Posterior cingulate gyrus (tissue), 11 donors: ENCODE measurements around the gene FGL2.
"Not testable (repeated sequence)": the region's sequence is repeated elsewhere in the genome, so short reads cannot be mapped to it uniquely, and the experiment has no call there.

Experiments used
- DNase-seq, 10 donors: peaks; one replicate each; pipeline versions ENCODE4 v3.0.0 to v3.0.0-alpha.2; 2020 to 2021; ENCODE audit warnings: mixed read lengths in 3 of 10
- intact Hi-C: fragments of 100-400 bp; cut with DNase I; formaldehyde crosslinking; loops from one replicate; pipeline ENCODE4 v1.15.1; 2023

FGL2 gene

DNA sequence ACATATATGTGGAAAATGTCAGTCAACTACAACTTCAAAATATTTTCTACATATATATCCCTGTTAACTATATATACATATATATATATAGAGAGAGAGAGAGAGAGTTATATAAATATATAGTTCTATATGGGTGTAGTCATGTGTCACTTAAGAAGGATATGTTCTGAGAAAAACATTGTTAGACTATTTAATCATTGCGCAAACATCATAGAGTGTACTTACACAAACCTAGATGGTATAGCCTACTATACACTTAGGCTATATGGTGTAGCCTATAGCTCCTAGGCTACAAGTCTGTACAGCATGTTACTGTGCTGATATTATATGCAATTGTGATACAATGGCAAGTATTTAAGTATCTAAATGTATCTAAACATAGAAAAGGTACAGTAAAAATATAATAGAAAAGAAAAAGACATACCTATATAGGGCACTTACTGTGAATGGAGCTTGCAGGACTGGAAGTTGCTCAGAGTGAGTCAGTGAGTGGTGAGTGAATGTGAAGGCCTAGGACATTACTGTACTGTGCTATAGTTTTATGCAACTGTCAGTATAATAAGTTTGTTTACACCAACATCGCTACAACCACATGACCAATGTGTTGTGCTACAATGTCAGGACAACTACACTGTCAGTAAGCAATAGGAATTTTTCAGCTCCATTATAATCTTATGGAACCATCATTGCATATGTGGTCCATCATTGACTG is 18.0 kb upstream of the FGL2 start:
- DNase-seq: no peak
- intact Hi-C loops: no loop called here

- DNase-seq: no peak
- intact Hi-C loops: no loop called here
Observed at GRCh38 chr7:77216181-77216845, 16.7 kb upstream of the FGL2 start.

DNA sequence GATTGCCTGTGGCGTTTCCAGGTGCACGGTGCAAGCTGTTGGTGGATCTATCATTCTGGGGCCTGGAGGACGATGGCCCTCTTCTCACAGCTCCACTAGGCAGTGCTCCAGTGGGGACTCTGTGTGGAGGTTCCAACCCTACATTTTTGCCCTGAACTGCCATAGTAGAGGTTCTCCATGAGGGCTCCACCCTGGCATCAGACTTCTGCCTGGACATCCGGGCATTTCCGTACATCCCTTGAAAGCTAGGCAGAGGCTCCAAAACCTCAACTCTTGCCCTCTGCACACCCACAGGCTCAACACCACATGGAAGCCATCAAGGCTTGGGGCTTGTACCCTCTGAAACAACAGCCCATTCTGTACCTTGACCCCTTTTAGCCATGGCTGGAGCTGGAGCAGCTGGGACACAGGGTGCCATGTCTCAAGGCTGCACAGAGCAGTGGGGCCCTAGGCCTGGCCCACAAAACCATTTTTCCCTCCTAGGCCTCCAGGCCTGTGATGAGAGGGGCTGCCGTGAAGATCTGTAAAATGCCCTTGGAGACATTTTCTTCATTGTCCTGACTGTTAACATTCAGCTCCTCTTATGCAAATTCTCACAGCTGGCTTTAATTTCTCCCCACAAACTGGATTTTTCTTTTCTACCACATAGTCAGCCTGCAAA is 10.0 kb upstream of the FGL2 start:
- DNase-seq: no peak
- intact Hi-C loops: no loop called here

GRCh38 chr7:77208416-77208815 is 8.8 kb upstream of the FGL2 start:
- intact Hi-C loops: no loop called here
- no peak for DNase-seq

GRCh38 chr7:77205706-77206105 is 6.1 kb upstream of the FGL2 start:
- intact Hi-C loops: no loop called here
- DNase-seq: no peak

DNA sequence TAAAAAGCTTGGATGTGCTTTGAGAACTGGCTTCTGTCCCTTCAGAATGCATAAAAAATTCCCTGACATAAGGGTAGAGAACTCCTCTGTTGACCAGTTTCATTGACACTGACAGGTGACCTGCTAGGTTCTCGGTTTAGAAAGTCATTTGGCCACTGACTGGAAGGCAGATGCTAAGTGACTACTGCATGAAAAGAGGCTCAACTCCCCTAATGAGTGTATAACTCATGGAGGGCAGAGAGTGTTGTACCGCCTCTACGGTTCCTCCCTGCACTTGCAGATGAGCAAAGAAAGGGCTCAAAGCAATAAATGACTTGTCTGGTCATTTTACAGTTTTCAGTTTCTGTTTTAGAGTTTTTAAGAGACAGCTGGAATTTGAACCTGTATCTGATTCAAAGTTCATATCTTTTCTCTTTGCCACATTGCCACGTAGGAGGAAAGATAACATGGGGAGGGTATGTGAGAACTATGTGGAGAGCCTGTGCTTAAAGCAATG is 2.9 kb upstream of the FGL2 start:
- DNase-seq: no peak
- intact Hi-C loops: no loop called here

DNA sequence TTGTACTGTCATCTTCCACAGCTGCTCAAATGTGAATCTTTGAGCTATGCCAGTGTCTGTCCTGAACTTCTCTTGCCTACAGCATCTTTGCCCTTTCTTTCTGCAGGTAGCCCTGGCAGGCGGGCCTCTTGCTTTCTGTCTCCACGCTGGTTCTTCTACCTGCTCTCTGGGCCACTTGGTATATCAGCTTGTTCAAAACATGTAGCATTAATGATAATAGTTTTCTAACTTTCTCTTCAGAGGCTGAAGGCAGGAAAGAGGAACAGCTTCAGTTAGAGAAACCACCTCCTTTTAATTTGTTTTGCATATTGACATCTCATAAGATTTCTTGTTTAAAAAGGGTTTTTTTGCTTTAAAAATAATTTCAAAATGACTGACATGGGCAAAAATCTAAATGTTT is 923 bp upstream of the FGL2 start:
- DNase-seq: no peak
- intact Hi-C loops: no loop called here

DNA sequence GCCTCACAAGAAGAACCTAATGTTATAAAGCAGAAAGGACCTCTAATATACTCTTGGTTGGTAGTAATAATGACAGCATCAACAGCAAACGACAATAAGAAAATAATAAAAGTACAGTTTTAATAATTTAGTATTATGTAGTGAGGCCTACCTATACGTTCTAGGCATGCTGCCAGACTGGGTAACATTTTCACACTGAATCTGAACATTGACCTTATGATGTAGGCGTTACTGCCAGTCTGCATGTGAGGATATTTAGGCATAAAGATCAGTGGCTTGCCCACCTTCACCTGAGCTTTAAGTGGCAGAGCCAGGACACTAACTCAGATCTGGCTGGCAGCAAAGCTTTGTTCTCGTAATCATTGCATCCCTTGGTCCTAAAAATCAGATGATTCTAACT is 2.5 kb downstream of the FGL2 start:
- no peak for DNase-seq
- intact Hi-C loops: loop anchor here (10.0 kb wide), 1 partner anchor 48 kb away; no protein-coding TSS in a partner anchor

- no peak for DNase-seq
- intact Hi-C loops: no loop called here
Observed at GRCh38 chr7:77188731-77189437, 10.7 kb downstream of the FGL2 start.

DNA sequence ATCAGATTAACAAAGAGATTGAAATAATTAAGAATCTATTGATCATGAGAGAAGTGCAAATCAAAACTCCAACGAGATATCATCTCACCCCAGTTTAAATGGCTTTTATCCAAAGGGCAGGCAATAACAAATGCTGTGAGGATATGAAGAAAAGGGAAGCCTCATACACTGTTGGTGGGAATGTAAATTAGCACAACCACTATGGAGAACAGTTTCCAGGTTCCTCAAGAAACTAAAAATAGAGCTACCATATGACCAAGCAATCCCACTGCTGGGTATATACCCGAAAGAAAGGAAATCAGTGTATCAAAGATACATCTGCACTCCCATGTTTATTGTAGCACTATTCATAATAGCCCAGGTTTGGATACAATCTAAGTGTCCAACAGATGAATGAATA is 13.8 kb downstream of the FGL2 start:
- intact Hi-C loops: no loop called here
- no peak for DNase-seq

DNA sequence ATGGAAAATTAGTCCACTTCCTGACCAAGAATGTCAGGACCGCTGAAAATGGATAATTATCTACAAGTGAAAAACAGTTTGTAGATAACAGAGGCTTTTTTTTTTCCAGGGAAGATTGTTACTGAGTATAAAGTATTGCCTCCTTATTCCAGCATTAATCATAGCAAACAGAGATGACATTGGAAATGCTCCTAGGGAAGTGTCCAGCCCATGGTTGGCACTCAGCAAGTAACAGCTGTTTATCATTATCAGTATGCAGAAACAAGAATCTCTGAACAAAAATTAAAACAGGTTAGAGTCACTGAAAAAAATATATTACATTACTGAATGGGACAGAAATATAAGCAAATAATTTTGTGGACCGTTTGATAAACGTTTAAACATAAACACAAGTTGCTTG is 14.6 kb downstream of the FGL2 start:
- intact Hi-C loops: no loop called here
- no peak for DNase-seq

- intact Hi-C loops: no loop called here
- DNase-seq: no peak
Observed at GRCh38 chr7:77184463-77184862, 15.2 kb downstream of the FGL2 start.

DNA sequence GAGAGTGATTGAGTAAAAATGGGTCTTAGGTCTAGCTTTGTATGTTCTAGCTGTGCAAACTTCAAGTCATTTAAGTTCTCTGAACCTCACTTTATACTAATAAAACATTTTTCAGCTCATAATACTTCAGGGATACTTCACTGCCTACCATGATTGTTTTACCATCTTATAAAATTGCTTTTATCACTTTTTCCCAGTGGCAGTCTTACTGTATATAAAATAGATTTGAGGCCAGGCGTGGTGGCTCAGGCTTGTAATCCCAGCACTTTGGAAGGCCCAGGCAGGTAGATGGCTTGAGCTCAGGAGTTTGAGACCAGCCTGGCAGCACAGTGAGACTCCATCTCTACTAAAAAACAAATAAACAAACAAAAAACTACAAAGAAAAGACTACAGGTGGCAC is 17.4 kb downstream of the FGL2 start:
- intact Hi-C loops: no loop called here
- DNase-seq: no peak

DNA sequence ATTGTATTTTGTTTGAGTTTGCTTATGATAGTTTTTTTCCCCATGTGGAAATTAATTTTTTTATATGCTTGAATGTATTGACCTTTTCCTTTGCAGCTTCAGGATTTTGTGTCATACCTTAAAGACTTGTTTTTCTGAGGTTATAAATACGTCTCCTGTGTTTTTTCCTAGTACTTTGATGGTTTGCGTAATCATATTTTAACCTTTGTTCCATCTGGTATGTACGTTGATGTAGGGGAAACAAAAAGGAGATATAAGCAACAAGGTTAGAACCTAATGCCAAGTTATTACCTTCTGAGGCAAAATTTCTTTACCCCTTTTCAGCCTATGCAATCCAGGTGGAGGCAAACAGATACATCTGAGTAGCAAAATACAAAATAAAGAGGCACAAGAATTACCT is 17.9 kb downstream of the FGL2 start:
- intact Hi-C loops: no loop called here
- no peak for DNase-seq

DNA sequence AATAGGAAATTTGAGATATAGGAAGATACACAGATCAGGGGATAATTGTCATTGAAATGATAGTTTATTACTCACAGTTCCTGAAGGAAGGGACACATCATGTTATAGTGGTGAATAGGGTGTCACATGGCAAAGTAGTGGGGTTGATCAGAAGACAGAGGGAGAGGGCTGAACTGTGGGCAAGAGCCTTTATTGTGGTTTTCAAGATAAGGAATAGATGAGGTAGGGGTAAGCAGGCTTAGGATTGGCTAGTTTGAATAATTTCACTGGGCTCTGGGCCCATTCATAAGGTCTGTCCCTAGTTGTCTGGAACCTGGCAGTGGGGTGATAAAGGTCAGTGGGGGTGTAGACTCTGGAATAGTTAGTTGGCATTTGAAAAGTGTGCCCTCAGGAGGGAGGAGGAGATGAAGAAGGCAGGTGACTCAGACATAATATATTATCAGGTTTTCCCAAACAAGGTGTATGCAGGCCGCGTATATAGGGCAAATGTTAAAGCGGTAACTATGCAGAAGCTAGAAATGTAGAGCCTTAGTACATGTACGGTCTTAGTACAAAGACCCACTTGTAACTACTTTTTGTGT is 18.5 kb downstream of the FGL2 start:
- intact Hi-C loops: no loop called here
- no peak for DNase-seq

DNA sequence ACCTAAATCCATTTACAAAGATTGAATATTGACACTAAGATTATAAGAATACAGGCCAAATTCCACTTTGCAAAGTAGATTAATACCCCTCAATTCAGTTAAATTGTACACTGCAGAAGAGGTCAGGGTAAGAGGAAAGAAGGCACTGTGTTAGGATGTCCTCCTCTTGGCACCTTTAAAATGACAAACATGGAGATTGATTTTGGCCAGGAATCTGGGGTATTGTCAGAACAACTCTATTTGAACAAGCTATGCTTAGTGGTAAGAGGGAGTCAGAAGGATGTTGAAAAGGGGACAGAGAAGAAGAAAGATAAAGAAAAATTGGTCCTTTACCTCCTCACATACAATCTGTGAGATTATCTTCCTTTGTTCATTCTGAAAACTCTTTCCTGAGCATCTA is 21.6 kb downstream of the FGL2 start:
- intact Hi-C loops, DNase-seq: not testable (repeated sequence)

- DNase-seq, intact Hi-C loops: not testable (repeated sequence)
Observed at GRCh38 chr7:77177321-77177904, 22.2 kb downstream of the FGL2 start.

GRCh38 chr7:77175274-77175800 is 24.3 kb downstream of the FGL2 start:
- DNase-seq, intact Hi-C loops: not testable (repeated sequence)

GRCh38 chr7:77174418-77174817 is 25.2 kb downstream of the FGL2 start:
- intact Hi-C loops, DNase-seq: not testable (repeated sequence)
